AG04450 (cell line): Measurements from ENCODE around the gene TBC1D2. TPM values are rescaled to one million over a fixed set of nuclear protein-coding genes. Genes with fewer than 3 reads are reported as not detected.

Source experiments
- CTCF ChIA-PET: fragments of 300-600, 350-600 bp; formaldehyde crosslinking; extraction: SDS; loops from one replicate; lab custom pipeline; 2022; ENCODE audit warnings: antibody characterized with exemption, inconsistent platforms; lab: Charles Lee
- POLR2A ChIA-PET: fragments of 350-600 bp; formaldehyde crosslinking; extraction: SDS; loops from one replicate; lab custom pipeline; 2021; ENCODE audit warnings: antibody characterized with exemption, inconsistent platforms; lab: Yijun Ruan, JAX
- DNase-seq: peaks from one replicate; pipeline ENCODE4 v3.0.0-alpha.2; 2011; ENCODE audit warnings: low read depth, low spot score
- H3K27ac ChIP-seq: one replicate; pipeline ENCODE4 v1.5.1; 2012; ENCODE audit warnings: low read depth, low read length, control low read depth
- H3K27me3 ChIP-seq: one replicate; pipeline ENCODE4 v1.6.0; 2012; ENCODE audit warnings: low read length; ENCODE audit not compliant: control insufficient read depth, insufficient read depth
- H3K4me3 ChIP-seq: 2 replicates; pipeline ENCODE4 v1.5.1; 2011; ENCODE audit warnings: mild to moderate bottlenecking, low read depth, low read length, control low read depth
- H3K9me3 ChIP-seq: 2 replicates; pipeline ENCODE4 v1.5.1; 2012; ENCODE audit warnings: low read length; ENCODE audit not compliant: control insufficient read depth, insufficient read depth
- polyA plus RNA-seq: library from polyadenylated mRNA; depleted of rRNA; stranded (reverse); fragments of >200 nt; gene quantifications from 2 replicates; pipeline ENCODE4 v1.2.3, GENCODE V29; 2011
- TF ChIP-seq, protein P1 (sequence below): IDR thresholded peaks from 2 replicates; pipeline ENCODE4 v1.5.1; 2011; ENCODE audit warnings: low read depth, low read length, control low read depth, inconsistent platforms

The TBC1D2 gene
- polyA plus RNA-seq, 1 experiment: 17.2 TPM

DNA sequence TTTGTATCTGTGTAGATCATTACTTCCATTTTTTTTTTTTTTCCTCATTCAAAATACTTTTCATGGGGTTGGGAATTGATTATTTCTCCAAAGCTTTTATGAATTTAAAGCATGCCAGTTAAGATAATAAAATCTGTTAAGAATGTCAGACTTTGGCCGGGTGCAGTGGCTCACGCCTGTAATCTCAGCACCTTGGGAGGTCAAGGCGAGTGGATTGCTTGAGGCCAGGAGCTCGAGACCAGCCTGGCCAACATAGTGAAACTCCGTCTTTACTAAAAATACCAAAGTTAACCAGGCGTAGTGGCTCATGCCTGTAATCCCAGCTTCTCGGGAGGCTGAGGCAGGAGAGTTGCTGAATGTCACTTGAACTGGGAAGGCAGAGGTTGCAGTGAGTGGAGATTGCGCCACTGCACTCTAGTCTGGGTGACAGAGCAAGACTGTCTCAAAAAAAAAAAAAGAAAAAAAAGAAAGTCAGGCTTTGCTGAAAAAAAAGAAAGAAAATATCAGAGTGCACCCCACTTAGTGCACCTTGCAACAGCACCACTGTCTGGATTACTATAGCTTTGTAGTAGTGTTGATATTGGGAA, 18.5 kb downstream of the TBC1D2 start:
- ChIA-PET POLR2A (interaction anchor here (0.7 kb wide), 1 partner anchor 13 kb away, joined by 4 read pairs; no protein-coding TSS in a partner anchor), CTCF (interaction anchor here (0.7 to 1.2 kb wide), 2 partner anchors 16 to 53 kb away, joined by 3 to 5 read pairs; no protein-coding TSS in a partner anchor)
- no peak for DNase-seq
- Histone ChIP-seq H3K27me3 (no peaks in the 10 kb centered on the region), H3K4me3 (no peak overlapping the region), H3K9me3 (no peaks in the 10 kb centered on the region), H3K27ac (no peak overlapping the region)
- TF ChIP-seq, protein P1, sequence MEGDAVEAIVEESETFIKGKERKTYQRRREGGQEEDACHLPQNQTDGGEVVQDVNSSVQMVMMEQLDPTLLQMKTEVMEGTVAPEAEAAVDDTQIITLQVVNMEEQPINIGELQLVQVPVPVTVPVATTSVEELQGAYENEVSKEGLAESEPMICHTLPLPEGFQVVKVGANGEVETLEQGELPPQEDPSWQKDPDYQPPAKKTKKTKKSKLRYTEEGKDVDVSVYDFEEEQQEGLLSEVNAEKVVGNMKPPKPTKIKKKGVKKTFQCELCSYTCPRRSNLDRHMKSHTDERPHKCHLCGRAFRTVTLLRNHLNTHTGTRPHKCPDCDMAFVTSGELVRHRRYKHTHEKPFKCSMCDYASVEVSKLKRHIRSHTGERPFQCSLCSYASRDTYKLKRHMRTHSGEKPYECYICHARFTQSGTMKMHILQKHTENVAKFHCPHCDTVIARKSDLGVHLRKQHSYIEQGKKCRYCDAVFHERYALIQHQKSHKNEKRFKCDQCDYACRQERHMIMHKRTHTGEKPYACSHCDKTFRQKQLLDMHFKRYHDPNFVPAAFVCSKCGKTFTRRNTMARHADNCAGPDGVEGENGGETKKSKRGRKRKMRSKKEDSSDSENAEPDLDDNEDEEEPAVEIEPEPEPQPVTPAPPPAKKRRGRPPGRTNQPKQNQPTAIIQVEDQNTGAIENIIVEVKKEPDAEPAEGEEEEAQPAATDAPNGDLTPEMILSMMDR: no peak

DNA sequence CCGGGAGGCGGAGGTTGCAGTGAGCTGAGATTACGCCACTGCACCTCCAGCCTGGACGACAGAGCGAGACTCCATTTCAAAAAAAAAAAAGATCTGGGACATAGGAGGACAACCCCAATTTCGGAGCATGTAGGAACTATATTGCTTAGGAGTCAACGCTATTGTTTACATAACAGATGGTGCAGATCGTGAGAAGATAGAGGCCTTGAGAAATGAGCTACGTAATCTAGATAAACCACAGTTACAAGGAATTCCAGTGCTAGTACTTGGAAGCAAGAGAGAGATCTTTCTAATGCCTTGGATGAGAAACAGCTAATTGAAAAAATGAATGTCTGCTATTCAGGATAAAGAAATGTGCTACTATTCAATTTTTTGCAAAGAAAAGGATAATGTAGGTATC, 20.3 kb downstream of the TBC1D2 start:
- no peak overlapping the region for H3K27ac ChIP-seq
- POLR2A ChIA-PET: interaction anchor here (1.5 kb wide), 1 partner anchor 11 kb away, joined by 6 read pairs; no protein-coding TSS in a partner anchor
- no peak for DNase-seq
- TF ChIP-seq, protein P1: no peak
- H3K4me3 ChIP-seq: no peak overlapping the region
- no peaks in the 10 kb centered on the region for H3K9me3 ChIP-seq
- H3K27me3 ChIP-seq: no peaks in the 10 kb centered on the region
- CTCF ChIA-PET: interaction anchor here (1.5 kb wide), 2 partner anchors 11 to 20 kb away, joined by 4 to 6 read pairs; partner anchors contain the start of gene TBC1D2

DNA sequence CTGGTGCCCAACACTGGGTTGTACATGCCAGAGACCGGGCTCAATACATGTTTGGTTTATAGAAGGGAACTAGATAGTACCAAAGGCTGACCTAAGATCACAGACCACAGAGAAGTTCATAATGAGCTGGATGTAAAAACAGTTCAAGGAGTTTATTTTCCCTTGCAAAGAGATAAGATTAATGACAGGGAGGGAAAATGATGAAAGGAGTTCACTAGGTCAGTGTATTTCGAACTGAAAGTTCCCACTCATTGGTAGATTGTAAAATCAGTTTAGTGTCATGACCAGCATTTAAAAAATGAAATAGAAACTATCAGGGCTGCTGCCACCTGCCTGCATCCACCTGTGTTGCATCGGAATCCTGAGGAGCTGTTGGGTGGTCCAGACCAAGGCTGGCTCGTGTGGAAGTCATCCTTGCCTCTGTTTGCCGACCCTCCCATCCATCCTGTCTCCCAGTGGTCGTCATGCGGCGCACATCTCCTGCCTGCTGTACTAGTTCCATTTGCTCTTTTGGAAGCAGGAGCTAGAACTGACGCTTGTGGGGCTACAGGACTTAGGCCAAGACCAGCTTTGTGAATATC, 21.1 kb downstream of the TBC1D2 start:
- Histone ChIP-seq H3K9me3 (no peaks in the 10 kb centered on the region), H3K4me3 (no peak overlapping the region), H3K27me3 (no peaks in the 10 kb centered on the region), H3K27ac (no peak overlapping the region)
- ChIA-PET POLR2A (interaction anchor here (1.5 kb wide), 1 partner anchor 11 kb away, joined by 6 read pairs; no protein-coding TSS in a partner anchor), CTCF (interaction anchor here (1.5 to 1.8 kb wide), 2 partner anchors 12 to 14 kb away, joined by 4 to 6 read pairs; no protein-coding TSS in a partner anchor)
- no peak for DNase-seq
- TF ChIP-seq, protein P1: 0 out of 2 replicates have a peak, but pooled peaks have one; percentile 6

DNA sequence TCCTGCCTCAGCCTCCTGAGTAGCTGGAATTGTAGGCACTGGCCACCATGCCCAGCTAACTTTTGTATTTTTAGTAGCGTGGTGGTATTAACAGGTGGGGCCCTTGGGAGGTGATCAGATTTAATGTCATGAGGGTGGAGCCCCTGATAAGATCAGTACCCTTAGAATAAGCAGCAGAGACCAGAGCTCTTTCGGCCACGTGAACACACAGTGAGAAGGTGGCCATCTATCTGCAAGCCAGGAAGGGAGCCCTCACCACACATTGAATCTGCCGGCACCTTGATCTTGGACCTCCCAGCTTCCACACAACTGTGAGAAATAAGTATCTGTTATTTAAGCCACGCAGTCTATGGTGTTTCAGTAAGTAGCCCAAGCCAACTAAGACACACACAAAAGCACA, 22.5 kb downstream of the TBC1D2 start:
- TF ChIP-seq, protein P1: no peak
- ChIA-PET POLR2A (no interaction called here), CTCF (interaction anchor here (1.2 to 1.8 kb wide), 3 partner anchors 16 to 31 kb away, joined by 4 to 6 read pairs (median 4); no protein-coding TSS in a partner anchor)
- H3K9me3 ChIP-seq: no peaks in the 10 kb centered on the region
- DNase-seq: no peak
- no peaks in the 10 kb centered on the region for H3K27me3 ChIP-seq
- H3K4me3 ChIP-seq: no peak overlapping the region
- peak overlapping the region; percentile 39 for H3K27ac ChIP-seq
